ENCODE data around the gene CFAP73.
A peak's percentile ranks its signal among the peaks of the same experiment; 100 is the strongest.
"Not testable (repeated sequence)": the region's sequence is repeated elsewhere in the genome, so short reads cannot be mapped to it uniquely, and the experiment has no call there.

CFAP73 gene

DNA sequence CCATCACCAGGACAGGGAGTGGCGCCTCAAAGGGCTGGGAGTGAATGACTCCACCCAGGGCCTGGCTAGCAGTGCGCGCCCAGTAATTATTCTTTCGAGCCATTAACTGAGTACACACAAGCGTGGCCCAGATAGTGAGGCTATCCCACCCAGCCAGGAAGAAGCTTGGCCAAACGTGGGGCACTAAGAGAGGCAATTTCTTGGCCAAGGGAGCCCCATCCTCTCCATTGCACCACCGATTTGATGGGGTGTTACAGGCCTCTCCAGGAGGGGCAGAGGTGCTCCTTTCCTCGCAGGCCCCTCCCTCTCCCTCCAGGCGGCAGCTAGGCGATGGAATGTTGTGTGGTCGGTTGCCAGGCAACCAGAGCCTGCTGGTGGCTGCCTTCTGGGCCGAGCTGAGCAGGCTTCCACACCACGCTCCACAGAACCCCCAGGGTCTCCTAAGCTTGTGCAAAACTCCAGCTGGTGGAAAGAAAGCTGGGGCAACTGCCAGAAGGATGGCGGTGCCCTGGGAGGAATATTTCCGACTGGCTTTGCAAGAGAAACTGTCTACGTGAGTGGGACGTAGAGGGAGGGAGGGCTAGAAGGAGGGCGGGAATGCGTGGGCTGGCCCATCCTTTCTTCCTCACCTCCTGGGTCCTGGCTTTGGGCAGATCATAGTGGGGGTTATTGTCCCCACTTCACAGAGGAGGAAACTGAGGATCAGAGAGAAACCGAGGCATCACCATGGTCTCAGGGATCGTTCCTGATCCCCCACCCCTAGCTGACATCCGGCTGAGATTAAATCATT is at the start of gene CFAP73:
CFAP73 (plus strand) TSS at position 364 of the 790 bp plus-strand sequence; CDS start at position 498, 134 bp downstream.
- DNase-seq = no peak

- no peak for DNase-seq
Observed at GRCh38 chr12:113099764-113100163, 49.8 kb upstream of the CFAP73 start.

DNA sequence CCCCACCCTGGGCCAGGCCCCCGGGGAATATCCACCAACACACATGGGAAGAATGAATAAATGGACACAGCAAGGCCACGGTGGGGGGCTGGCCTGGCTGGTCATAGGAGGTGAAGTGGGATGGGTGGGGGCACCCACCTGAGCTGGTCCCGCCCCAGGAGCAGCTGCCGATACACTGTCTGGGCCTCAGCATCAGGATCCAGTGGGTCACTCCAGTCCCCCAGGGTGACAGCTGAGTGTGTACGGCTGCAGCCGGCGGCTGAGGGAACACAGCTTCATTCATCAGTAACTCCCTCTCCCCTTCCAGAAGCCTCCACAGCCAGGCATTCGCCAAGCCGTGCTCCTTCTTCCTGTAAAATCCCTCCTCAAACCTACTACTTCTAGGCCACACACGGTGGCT is 47.8 kb upstream of the CFAP73 start:
- no peak for DNase-seq

DNA sequence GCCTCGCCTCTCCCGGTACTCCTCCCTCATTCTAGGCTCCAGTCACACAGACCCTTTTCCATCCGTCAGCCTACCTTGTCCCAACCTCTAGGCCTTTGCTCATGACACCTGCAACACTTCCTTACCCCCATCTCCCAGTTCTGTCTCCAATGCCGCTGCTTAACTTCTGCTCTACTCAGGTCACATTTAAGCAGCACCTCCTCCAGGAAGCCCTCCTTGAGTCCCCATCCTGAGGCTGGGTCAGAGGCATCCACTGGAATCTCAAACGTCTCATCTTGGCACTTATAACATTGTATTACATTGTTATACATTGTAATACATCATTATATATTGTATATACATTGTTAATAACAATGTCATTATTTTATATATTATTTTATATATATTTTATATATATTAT is 46.7 kb upstream of the CFAP73 start:
- DNase-seq = no peak

- DNase-seq = peak; percentile 81
Observed at GRCh38 chr12:113103756-113104450, 45.6 kb upstream of the CFAP73 start.

DNA sequence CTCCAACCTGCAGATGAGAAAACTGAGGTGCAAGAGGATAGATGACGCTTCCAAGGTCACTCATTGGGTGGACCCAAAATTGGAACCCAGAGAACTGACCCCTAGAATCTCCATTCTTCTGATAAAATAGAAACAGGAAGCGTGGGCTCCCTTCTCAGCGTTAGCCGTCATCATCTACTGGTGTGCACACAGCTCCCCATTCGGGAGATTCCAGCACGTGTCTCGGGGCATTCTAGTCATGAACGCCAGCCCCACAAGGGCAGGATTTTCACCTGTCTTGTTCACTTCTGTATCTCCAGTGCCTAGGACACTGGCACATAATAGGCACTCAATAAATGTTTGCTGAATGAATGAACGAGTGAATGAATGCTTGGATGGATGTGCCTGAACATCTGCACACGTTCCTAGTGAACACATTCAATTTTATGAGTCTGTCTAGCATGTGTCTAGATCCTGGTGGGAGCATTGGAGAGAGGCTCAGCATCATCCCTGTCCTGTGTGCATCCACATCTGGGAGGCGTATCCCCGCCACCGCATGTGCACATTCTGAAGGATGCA is 44.5 kb upstream of the CFAP73 start:
- no peak for DNase-seq

GRCh38 chr12:113105606-113106271 is 43.8 kb upstream of the CFAP73 start:
- DNase-seq = no peak

- DNase-seq = no peak
Observed at GRCh38 chr12:113106361-113106760, 43.2 kb upstream of the CFAP73 start.

GRCh38 chr12:113108308-113108707 is 41.2 kb upstream of the CFAP73 start:
- no peak for DNase-seq

DNA sequence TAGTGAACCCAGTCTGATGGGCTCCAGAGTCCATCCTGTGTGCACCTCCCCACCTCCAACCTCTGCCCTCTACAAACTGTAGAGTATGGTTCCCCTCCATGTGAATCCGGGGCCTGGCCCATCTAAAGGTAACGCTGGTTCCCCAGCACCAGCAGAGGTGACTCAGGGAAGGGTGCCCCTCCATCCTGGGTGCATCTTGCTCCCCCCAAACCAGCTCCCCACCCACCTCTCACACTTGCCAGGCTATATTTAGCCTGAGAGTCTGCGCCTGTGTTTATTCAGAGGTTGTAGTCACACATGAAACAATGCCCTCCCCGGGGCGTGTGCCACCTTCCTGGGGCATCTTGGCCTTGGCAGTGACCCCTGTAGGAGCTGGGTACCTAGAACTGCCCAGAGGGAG is 40.2 kb upstream of the CFAP73 start:
- DNase-seq = no peak

DNA sequence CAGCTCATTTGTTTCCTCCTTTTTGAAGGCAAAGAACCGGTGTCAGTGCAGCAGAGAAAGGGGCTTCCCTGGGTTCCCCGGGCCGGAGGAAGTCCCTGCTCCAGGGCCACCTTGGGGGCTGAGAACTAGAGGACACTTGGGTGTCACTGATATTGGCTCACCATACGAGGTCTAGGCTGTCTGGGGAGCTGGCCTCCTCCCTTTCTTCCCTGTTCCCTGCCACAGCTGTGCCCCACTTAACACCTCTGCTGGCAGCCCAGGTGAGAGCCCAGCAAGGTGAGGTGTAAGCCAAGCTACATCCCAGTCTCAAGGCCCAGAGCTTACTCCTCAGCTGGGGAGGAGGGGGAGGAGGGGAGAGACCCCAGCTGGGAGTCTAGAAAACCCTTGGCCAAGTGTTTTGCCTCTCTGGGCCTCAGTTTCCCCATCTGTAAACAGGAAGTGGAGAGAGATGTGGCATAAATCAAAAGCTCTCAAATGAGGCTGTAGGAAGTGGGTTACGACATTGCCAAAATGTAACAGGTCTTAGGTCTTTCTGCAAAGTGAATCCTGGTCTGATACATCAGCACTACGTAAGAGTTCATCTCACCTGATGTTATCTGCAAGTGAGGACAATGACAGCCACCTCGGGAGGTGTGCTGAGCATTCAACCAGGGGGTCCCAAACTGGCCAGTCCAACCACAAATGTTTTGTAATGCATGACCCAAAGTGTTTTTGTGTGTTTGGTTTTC is 39.5 kb upstream of the CFAP73 start:
- DNase-seq = no peak

GRCh38 chr12:113111247-113111646 is 38.3 kb upstream of the CFAP73 start:
- DNase-seq = no peak

GRCh38 chr12:113112043-113112899 is 37.3 kb upstream of the CFAP73 start:
- DNase-seq = no peak

DNA sequence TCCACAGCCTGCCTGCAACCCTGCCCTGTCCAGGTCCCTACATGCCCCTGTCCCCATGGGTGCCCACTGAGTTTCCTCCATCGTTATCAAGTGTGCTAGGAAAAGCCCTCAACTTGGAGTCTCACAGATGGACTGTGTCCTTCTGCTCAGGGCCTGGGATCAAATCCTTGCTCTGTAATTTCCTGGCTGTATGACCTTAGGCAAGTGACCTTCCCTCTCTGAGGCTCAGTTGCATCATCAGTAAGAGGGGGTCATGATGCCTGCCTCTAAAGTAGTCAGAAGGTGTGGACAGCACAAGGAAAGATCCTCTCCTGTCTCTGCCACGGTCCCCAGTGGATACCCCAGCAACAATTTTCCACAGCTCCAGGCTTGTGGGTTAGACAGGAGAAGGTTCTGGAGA is 36.1 kb upstream of the CFAP73 start:
- DNase-seq = no peak

DNA sequence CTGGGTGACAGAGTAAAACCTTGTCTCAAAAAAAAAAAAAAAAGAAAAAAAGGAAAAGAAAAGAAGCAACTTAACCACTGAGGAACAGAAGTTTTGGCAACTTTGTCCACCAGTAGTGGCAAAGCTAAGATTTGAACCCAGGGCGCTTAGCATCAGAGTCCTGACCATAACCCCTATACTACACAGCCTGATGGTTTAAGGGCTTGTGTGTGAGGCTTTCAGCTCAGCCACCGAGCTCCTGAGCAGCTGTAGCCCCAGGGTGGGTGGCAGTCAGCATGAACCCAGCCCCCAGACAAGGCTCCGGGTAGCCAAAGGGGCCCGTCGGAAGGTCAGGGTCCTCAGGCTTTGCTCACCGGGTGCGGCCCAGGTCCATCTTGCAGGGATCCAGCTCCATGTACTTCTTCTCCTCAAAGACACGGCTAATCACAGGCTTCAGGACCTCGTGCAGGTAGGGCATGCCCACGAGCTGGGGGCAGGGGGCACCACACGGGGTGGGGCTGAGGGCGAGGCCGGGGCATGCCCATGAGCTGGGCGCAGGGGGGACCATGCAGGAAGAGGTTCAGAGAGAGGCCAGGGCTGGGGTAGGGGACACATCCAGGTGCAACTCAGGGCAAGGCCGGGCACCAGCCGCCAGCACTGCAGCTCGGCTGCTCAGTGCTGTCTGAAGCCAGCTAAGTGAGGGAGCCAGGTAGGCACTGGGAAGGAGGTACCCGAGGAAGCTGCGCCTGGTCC is 34.9 kb upstream of the CFAP73 start:
- DNase-seq = no peak

GRCh38 chr12:113115455-113116126 is 33.9 kb upstream of the CFAP73 start:
- no peak for DNase-seq

DNA sequence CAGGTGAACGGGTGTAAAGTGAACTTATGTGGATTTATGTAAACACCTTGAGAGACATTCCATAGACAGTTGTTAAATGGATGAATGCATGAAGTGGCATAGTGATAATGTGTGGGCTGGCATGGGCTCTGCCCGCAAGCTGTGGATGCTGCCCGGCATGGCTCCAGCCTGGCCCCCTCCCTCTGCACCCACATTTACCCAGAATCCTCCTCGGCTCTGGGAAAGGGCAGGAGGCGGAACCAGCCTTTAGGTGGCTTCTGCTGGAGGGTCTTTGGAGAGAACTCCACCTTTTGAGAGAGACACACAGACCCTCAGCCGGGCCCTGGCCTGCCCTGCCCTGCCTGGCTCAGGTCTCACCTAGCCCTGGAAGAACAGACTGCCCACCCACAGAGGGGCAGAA is 32.6 kb upstream of the CFAP73 start:
- DNase-seq = no peak

DNA sequence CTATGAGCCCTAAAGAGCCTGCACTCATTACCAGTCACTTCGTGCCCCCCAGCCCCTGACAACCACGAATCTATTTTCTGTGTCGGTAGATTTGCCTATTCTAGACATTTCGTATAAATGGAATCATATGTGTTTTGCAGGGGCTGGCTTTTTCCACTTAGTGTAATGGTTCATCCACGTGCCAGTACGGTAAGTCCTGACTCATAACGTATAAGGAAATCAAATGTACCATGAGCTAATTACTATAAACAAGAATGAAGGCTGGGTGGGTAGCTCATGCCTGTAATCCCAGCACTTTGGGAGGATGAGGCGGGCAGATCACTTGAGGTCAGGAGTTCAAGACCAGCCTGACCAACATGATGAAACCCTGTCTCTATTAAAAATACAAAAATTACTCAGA is 31.8 kb upstream of the CFAP73 start:
- DNase-seq = not testable (repeated sequence)

- no peak for DNase-seq
Observed at GRCh38 chr12:113118142-113118541, 31.4 kb upstream of the CFAP73 start.

DNA sequence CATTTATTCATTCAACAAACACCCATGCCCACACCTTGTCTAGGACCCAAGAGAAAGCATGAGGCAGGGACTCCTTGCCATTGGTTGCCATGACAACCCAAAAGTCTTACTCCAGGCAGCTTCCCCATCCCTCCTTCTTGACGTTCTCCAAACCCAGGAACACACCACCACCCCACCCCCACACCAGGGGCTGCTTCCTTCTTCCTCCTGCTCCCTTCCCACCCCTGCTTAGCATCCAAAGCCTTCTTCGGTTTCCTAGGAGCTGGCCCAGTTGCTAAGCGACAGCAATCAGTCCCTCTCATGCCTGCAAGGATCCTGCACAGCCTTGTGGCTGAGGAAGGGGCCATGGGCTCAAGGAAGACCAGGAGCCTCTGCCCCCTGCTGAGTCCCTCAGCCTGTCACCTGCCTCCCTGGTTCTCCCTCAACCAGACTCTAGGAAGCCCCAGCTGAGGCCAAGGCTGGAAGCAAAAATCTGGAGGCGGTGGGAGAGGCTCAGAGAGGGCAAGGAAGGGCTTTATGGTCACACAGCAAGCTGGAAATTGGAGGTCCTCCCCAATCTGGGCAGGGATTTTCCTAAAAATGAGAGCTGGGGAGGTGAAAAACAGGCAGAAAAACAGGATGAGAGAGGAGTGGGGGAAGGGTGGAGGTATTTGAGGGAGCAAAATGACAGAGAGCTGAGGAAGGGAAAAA is 29.4 kb upstream of the CFAP73 start:
- DNase-seq = no peak

Measured in CD4-positive, alpha-beta T cell treated with Interleukin-17A for 4 hours (primary cell).